LNCAP (cell line): ENCODE results near the gene COIL.

Source experiments
- CTCF ChIP-seq: fragments of 450-650 bp; IDR thresholded peaks from 2 replicates; pipeline ENCODE4 v1.5.1; 2017; ENCODE audit warnings: mild to moderate bottlenecking

COIL gene

GRCh38 chr17:56985371-56986162, 24.7 kb upstream of the COIL start:
- TF ChIP-seq CTCF = no peak

- TF ChIP-seq CTCF = no peak
Measured at GRCh38 chr17:56983366-56983765, 22.5 kb upstream of the COIL start.

GRCh38 chr17:56982312-56982711, 21.5 kb upstream of the COIL start:
- no peak for TF ChIP-seq CTCF

- TF ChIP-seq CTCF = no peak
Measured at GRCh38 chr17:56979091-56979480, 18.2 kb upstream of the COIL start.

- TF ChIP-seq CTCF = no peak
Measured at GRCh38 chr17:56978441-56979090, 17.7 kb upstream of the COIL start.

GRCh38 chr17:56977673-56978395, 17.0 kb upstream of the COIL start, which contains the start of gene SCPEP1:
Gene SCPEP1 (plus strand): TSS chr17:56978131. CDS start chr17:56978160, 29 bp downstream.
- TF ChIP-seq CTCF = no peak

GRCh38 chr17:56976941-56977608, 16.2 kb upstream of the COIL start:
- no peak for TF ChIP-seq CTCF
